K562 (cell line): ENCODE data around the gene SLC7A4. TPM values are rescaled to one million over a fixed set of nuclear protein-coding genes. Genes with fewer than 3 reads are reported as not detected.

Experiments
- ATAC-seq: fragments of 200-7000 bp; cut with Tn5 transposase; 3 replicates; pipeline ENCODE4 v1.9.1; 2020; ENCODE audit warnings: moderate library complexity
- BruUV-seq: library from RNA; stranded (reverse); fragments of 400-500 nt; replicated peaks from 2 replicates; lab custom pipeline; 2021; lab: Mats Ljungman, UMichigan
- CTCF ChIA-PET: fragments of 300-600 bp; formaldehyde crosslinking; extraction: SDS; loops from one replicate; lab custom pipeline; 2021; ENCODE audit warnings: low intra/inter-chr PET ratio; lab: Yijun Ruan, JAX
- POLR2A ChIA-PET: fragments of 300-600, 350-650 bp; sonication (Branson Sonifier 250); formaldehyde crosslinking; extraction: SDS; loops from one replicate; lab custom pipeline; 2021; ENCODE audit warnings: antibody characterized with exemption, inconsistent platforms; lab: Yijun Ruan, JAX
- DNase-seq, 4 experiments: peaks; one replicate each; pipeline versions ENCODE4 v3.0.0 to v3.0.0-alpha.2; 2011 to 2018; ENCODE audit warnings: low spot score in 3 of 4, mixed read lengths in 3 of 4; ENCODE audit errors: extremely low read depth in 1 of 4
- FAIRE-seq: peaks from 2 replicates; lab custom pipeline; 2011; peaks lifted over from hg19 to GRCh38; lab: Jason Lieb, UNC
- H2AFZ ChIP-seq: 2 replicates; pipeline ENCODE4 v1.6.0; 2011; ENCODE audit warnings: low read depth, low read length, control low read depth, inconsistent platforms
- H3K27ac ChIP-seq: fragments of 200-600 bp; 3 replicates; pipeline ENCODE4 v1.8.0; 2011; ENCODE audit warnings: low read depth, mild to moderate bottlenecking, control low read depth, inconsistent platforms, low read length, moderate library complexity, mixed read lengths; ENCODE audit errors: extremely low read depth
- H3K27me3 ChIP-seq, 2 experiments: fragments of 300-600 bp in 1 of 2; 2 replicates in 1 of 2; 3 replicates in 1 of 2; pipeline versions ENCODE4 v1.6.0 to v1.8.0; 2011; ENCODE audit warnings: inconsistent platforms in 2 of 2, low read length in 2 of 2, mild to moderate bottlenecking in 1 of 2, mixed read lengths in 1 of 2, moderate library complexity in 1 of 2; ENCODE audit not compliant: control insufficient read depth in 2 of 2, insufficient read depth in 2 of 2
- H3K36me3 ChIP-seq: fragments of 300-600 bp; 3 replicates; pipeline ENCODE4 v1.8.0; 2011; ENCODE audit warnings: mild to moderate bottlenecking, low read length, inconsistent platforms; ENCODE audit not compliant: control insufficient read depth, insufficient read depth
- H3K4me1 ChIP-seq, 2 experiments: fragments of 200-600 bp in 1 of 2; replicated peaks in 1 of 2; 2 replicates in 1 of 2; 3 replicates in 1 of 2; pipeline versions ENCODE4 v1.5.1 to v1.8.0; 2011; ENCODE audit warnings: inconsistent platforms in 2 of 2, low read length in 2 of 2, mild to moderate bottlenecking in 1 of 2, mixed read lengths in 1 of 2, moderate library complexity in 1 of 2; ENCODE audit not compliant: control insufficient read depth in 2 of 2, insufficient read depth in 2 of 2
- H3K4me2 ChIP-seq: 2 replicates; pipeline ENCODE4 v1.6.1; 2011; ENCODE audit warnings: low read length, control low read depth, inconsistent platforms, mixed read lengths; ENCODE audit not compliant: insufficient read depth
- H3K4me3 ChIP-seq: fragments of 200-600 bp; sonication (generic), shearing (Covaris generic); 2 replicates; pipeline ENCODE4 v1.5.1; 2016; ENCODE audit warnings: control low read depth, inconsistent platforms
- H3K79me2 ChIP-seq: fragments of 200-600 bp; 3 replicates; pipeline ENCODE4 v1.8.0; 2011; ENCODE audit warnings: low read length, inconsistent platforms; ENCODE audit not compliant: control insufficient read depth, insufficient read depth
- H3K9ac ChIP-seq, 2 experiments: 2 replicates each; pipeline versions ENCODE4 v1.6.0 to v1.6.1; 2011; ENCODE audit warnings: low read depth in 2 of 2, low read length in 2 of 2, control low read depth in 1 of 2, inconsistent platforms in 1 of 2, mild to moderate bottlenecking in 1 of 2, mixed read lengths in 1 of 2; ENCODE audit not compliant: insufficient read depth in 1 of 2
- H3K9me1 ChIP-seq: one replicate; pipeline ENCODE4 v1.6.0; 2011; ENCODE audit warnings: inconsistent platforms, mild to moderate bottlenecking, low read length, moderate library complexity; ENCODE audit not compliant: control insufficient read depth, insufficient read depth
- H3K9me3 ChIP-seq: replicated peaks from 2 replicates; pipeline ENCODE4 v1.5.1; 2011; ENCODE audit warnings: low read depth, low read length, inconsistent platforms; ENCODE audit not compliant: control insufficient read depth, insufficient read depth
- H4K20me1 ChIP-seq: replicated peaks from 2 replicates; pipeline ENCODE4 v1.6.1; 2011; ENCODE audit warnings: low read length, inconsistent platforms, mixed read lengths; ENCODE audit not compliant: control insufficient read depth, insufficient read depth
- MCM7 ChIP-seq, 2 experiments: fragments of 450-650 bp; IDR thresholded peaks; 2 replicates each; pipeline ENCODE4 v1.6.1; 2016 to 2018
- NFXL1 ChIP-seq: fragments of 450-650 bp; formaldehyde crosslinking; IDR thresholded peaks from 2 replicates; pipeline ENCODE4 v1.4.0; 2021; ENCODE audit warnings: mild to moderate bottlenecking
- SMC3 ChIP-seq: conservative IDR thresholded peaks from 2 replicates; pipeline ENCODE4 v1.6.1; 2011; ENCODE audit warnings: low read depth, low read length, improper control_type of control experiment; ENCODE audit not compliant: insufficient read depth
- TEAD1 ChIP-seq, 2 experiments: fragments of 450-650 bp in 1 of 2; sonication (generic) in 1 of 2; formaldehyde crosslinking; IDR thresholded peaks; 2 replicates each; pipeline versions ENCODE4 v1.4.0 to v1.8.0; 2020 to 2022; ENCODE audit warnings: mild to moderate bottlenecking in 2 of 2, missing genetic modification reagents in 1 of 2
- TGIF2 ChIP-seq: sonication (generic); formaldehyde crosslinking; IDR thresholded peaks from 2 replicates; pipeline ENCODE4 v1.8.1; 2022; ENCODE audit warnings: mild to moderate bottlenecking, missing genetic modification reagents, moderate library complexity
- ZNF140 ChIP-seq: fragments of 250-450 bp; sonication (Bioruptor Pico); IDR thresholded peaks from 2 replicates; pipeline ENCODE4 v1.8.0; 2021; ENCODE audit warnings: moderate library complexity, mild to moderate bottlenecking, inconsistent platforms
- WGBS: fragments of 100-300 bp; shearing (Covaris generic); methylation state at CpG from one replicate; pipeline ENCODE4 v1.1.6; 2016; ENCODE audit warnings: low coverage, mixed read lengths; ENCODE audit not compliant: insufficient coverage; ENCODE audit errors: missing lambda C conversion rate; 5-methylcytosine and 5-hydroxymethylcytosine counted together
- in situ Hi-C: fragments of 300-500 bp; cut with MboI; formaldehyde crosslinking; loops from 4 replicates; pipeline ENCODE4 v1.15.0; 2018; ENCODE audit warnings: inconsistent platforms, mixed read lengths
- intact Hi-C: fragments of 100-400 bp; cut with micrococcal nuclease; formaldehyde crosslinking; loops from 2 replicates; pipeline ENCODE4 v1.14.2; 2022
- polyA plus RNA-seq, 8 experiments: library from polyadenylated mRNA; depleted of rRNA in 4 of 8; stranded (reverse) in 5 of 8; unstranded in 3 of 8; fragments of >200 nt; fragmentation: Nextera tagmentation in 2 of 8; fragmentation: Illumina TruSeq in 1 of 8; extraction: Ambion mirVana in 2 of 8; extraction: Trizol in 1 of 8; gene quantifications; 2 replicates each; pipeline versions ENCODE4 v1.2.1 to v1.2.3, GENCODE V29; 2011 to 2014; ENCODE audit warnings: inconsistent platforms in 1 of 8, missing spikeins in 1 of 8
- total RNA-seq, 7 experiments: library from RNA; depleted of rRNA in 6 of 7; stranded (reverse); fragments of >200 nt in 6 of 7; fragmentation: Illumina TruSeq in 2 of 7; extraction: Trizol in 2 of 7; gene quantifications; 2 replicates each; pipeline versions ENCODE4 v1.2.1 to v1.2.3, GENCODE V29; 2011 to 2021; ENCODE audit warnings: low replicate concordance in 1 of 7
- TF ChIP-seq, protein P1 (sequence below): sonication (generic); formaldehyde crosslinking; IDR thresholded peaks from 2 replicates; pipeline ENCODE4 v1.8.0; 2022; ENCODE audit warnings: mild to moderate bottlenecking, missing genetic modification reagents

The SLC7A4 gene
- total and polyA plus RNA-seq, 9 of the 15 experiments (the other 6 are each of a cell fraction or from before 2014, with no cell fraction given): not detected

DNA sequence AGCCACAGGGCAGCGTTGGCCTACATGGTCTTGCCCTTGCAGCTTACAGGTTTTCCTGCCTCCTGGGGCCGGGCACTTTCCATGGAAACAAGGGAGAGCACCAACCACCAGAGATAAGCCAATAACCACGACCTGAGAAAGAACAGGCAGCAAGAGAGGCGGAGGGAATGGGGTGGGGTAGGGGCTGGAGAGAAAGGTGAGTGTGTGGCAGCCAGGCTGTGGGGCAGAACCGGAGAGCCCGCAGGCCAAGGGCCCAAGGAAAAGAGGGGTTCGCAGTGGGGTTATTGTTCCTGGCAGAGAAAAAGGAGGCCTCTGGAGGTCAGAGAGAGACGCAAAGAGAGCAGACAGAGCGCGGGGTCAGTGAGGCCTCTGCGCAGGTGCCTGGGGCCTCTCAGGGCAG is 46.6 kb upstream of the SLC7A4 start:
- intact Hi-C loops (no loop called here), in situ Hi-C loops (no loop called here)
- peaks cover 57 to 71% of the 10 kb centered on the region in 2 experiments for H3K27me3 ChIP-seq
- DNase-seq (peak in 1 of 4 experiments; percentile 42), FAIRE-seq (no peak), ATAC-seq (no peak; the same call in 1 of the 3 replicates)
- no TSS peak for BruUV-seq
- TF ChIP-seq MCM7 (IDR thresholded peaks at IDR 0.05): 0 out of 4 replicates have a peak, but pooled peaks of 1 of the 2 experiments have one; percentile 10
- TF ChIP-seq TEAD1 (CRISPR knock-in tag; IDR thresholded peaks at IDR 0.05): 0 out of 4 replicates have a peak, but pooled peaks of 1 of the 2 experiments have one; percentile 44
- no peak for TF ChIP-seq ZNF140
- TF ChIP-seq, protein P1, sequence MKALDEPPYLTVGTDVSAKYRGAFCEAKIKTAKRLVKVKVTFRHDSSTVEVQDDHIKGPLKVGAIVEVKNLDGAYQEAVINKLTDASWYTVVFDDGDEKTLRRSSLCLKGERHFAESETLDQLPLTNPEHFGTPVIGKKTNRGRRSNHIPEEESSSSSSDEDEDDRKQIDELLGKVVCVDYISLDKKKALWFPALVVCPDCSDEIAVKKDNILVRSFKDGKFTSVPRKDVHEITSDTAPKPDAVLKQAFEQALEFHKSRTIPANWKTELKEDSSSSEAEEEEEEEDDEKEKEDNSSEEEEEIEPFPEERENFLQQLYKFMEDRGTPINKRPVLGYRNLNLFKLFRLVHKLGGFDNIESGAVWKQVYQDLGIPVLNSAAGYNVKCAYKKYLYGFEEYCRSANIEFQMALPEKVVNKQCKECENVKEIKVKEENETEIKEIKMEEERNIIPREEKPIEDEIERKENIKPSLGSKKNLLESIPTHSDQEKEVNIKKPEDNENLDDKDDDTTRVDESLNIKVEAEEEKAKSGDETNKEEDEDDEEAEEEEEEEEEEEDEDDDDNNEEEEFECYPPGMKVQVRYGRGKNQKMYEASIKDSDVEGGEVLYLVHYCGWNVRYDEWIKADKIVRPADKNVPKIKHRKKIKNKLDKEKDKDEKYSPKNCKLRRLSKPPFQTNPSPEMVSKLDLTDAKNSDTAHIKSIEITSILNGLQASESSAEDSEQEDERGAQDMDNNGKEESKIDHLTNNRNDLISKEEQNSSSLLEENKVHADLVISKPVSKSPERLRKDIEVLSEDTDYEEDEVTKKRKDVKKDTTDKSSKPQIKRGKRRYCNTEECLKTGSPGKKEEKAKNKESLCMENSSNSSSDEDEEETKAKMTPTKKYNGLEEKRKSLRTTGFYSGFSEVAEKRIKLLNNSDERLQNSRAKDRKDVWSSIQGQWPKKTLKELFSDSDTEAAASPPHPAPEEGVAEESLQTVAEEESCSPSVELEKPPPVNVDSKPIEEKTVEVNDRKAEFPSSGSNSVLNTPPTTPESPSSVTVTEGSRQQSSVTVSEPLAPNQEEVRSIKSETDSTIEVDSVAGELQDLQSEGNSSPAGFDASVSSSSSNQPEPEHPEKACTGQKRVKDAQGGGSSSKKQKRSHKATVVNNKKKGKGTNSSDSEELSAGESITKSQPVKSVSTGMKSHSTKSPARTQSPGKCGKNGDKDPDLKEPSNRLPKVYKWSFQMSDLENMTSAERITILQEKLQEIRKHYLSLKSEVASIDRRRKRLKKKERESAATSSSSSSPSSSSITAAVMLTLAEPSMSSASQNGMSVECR (CRISPR knock-in tag): 0 out of 2 replicates have a peak, but pooled peaks have one; percentile 44
- no peak for TF ChIP-seq TGIF2 (CRISPR knock-in tag)
- 0 out of 2 replicates have a peak, but pooled peaks have one; percentile 4 for TF ChIP-seq SMC3
- no peak for TF ChIP-seq NFXL1 (CRISPR knock-in tag)
- no peak overlapping the region for H2AFZ ChIP-seq
- H3K36me3 ChIP-seq: no peaks in the 10 kb centered on the region
- WGBS: 21% methylated on average over 11 of the region's 11 CpGs
- H3K79me2 ChIP-seq: no peaks in the 10 kb centered on the region
- no peaks in the 10 kb centered on the region for H3K9me1 ChIP-seq
- no peak overlapping the region for H3K4me2 ChIP-seq
- CTCF ChIA-PET: no interaction called here
- H3K9ac ChIP-seq: peak overlapping the region in 1 of 2 experiments; percentile 65; a peak in 1 of 4 replicates
- H3K9me3 ChIP-seq: no peaks in the 10 kb centered on the region
- peaks cover 0 to 25% of the 10 kb centered on the region in 2 experiments; a peak in 2 of 5 replicates for H3K4me1 ChIP-seq
- H3K4me3 ChIP-seq: no peak overlapping the region
- peaks cover 9% of the 10 kb centered on the region for H4K20me1 ChIP-seq
- no peak overlapping the region for H3K27ac ChIP-seq
- POLR2A ChIA-PET: interaction anchor here (0.6 to 1.2 kb wide), 3 partner anchors 10 to 594 kb away, joined by 3 to 6 read pairs (median 4); no protein-coding TSS in a partner anchor
